ENCODE measurements around the gene POC1A.
"Not testable (repeated sequence)": the region's sequence is repeated elsewhere in the genome, so short reads cannot be mapped to it uniquely, and the experiment has no call there.

The POC1A gene

DNA sequence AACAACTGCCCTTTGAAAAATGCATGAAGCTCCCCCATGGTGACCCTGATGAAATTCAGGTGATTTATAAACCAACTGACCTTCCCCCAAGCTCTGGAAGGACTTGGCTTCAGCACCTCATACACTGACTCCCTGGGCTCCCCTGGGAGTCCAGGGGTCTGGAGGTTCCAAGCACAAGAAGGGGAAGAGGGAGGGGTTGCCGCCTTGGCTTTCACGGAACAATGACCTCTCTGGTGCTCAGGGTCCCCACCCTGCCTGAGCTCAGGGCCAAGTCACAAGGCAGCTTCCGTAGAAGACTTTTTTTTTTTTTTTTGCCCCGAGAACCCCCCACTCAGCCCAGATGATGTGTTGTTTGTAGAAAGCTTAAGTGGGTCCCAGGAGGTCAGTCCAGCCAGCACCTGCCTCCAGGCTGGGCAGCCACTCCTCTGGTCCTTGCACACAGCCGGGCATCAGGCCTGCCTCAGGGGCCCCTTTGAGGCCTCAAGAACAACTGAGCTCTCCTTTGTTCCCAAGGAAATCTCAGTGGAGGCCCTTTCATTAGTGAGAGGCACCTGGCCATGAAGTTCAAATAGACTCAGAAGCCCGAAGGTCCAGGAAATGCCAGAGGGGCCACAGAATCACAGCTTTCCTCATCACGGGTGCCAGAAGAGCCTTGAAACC lies 29.7 kb upstream of the POC1A start:
- no peak for ATAC-seq

DNA sequence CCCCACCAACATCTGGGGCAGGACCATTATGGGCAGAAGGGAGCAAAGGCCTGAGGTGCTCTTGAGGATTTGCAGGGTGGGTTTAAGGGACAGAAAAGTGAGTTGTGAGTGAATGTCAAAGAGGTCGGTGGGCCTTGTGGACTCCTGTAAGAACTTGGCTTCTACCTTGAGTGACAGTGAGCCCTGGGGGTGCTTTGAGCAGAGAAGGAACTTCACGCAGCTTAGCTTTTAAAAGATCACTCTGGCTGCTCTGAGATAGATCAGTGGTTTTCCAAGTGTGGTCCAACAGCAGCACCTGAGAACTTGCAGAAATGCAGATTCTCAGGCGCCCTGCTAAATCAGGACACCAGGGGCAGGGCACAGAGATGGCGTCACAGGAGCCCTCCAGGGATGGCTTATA lies 28.5 kb upstream of the POC1A start:
- no peak for ATAC-seq

DNA sequence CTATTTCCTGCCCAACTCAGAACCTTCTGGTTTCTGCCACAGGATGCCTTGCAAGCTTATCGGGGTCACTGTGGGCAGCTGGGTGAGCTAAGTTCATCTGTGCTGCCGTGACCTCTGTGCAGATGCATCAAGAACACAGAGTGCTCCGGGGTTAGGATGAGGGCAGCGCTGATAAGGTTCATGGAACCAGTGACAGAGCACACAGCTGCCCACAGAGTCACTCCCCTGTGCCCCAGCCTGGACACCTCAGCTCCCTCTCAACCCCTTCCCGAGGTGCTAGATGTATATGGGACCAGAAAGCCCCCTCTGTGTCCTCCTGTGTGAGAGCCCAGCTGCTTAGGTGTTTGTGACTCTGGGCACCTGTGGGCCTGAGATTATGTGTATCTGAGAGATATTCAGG lies 28.0 kb upstream of the POC1A start:
- ATAC-seq = no peak

GRCh38 chr3:52181543-52181942 lies 27.3 kb upstream of the POC1A start:
- no peak for ATAC-seq

DNA sequence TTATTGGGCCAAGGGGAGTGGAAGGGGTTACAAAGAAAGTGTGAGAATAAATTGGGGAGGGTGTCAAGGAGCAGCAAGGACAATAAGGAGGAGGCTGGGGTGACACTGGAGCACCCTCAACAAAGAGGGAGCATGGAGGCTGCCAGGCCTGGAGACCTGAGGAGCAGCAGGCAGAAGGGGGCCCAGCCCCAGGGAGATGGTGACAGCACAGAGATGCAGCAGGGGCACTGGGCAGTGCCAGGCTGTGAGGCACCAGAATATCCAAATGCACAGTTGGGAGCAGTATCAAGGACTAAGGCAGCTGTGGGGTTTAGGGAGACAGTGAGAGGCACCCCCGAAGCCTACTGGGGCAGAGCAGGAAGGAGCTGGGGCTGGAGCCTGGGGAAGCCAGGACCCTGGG lies 24.3 kb upstream of the POC1A start:
- ATAC-seq = no peak

GRCh38 chr3:52178126-52178525 lies 23.9 kb upstream of the POC1A start:
- ATAC-seq = not testable (repeated sequence)

DNA sequence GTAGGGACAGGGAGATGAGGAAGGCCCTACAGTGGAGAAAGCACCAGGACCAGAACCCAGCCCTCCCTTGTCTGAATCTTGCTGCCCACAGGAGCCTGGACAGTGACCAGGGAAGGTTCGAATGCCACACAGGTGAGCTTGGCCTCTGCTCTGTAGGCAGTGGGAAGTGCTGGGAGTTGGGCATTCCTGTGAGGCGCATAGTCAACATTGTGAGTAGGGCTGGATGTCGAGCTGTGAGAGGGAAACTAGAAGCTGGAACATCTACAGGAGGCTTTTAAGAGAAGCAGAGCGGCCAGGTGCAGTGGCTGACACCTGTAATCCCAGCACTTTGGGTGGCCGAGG lies 23.4 kb upstream of the POC1A start:
- no peak for ATAC-seq

GRCh38 chr3:52176951-52177700 lies 22.9 kb upstream of the POC1A start:
- ATAC-seq = no peak

DNA sequence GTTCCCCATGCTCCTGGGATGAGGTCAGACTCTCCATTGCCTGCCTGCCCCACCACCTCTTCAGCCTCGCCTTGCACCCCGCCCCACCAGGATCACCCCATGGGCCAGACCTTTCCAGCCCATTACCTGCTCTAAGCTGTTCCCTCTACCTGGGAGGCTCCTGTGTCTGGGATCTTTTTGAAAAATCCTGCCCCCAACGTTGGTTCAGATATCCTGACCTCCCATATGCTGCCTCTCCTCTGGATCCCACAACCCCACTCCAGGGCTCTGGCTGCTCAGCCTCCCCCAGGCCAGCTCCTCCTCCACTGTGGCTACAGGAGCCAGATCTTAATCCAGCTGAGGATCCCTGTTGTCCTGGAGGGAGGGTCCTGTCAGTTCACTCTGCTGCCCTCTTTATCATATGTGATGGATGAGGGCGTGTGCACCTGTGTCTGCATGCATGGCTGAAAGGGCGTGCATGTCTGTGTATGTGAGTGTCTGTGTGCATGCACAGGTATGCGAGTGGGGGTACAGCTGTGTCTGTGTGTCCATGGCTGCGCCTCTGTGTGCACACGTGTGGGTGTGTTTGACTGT lies 22.0 kb upstream of the POC1A start:
- ATAC-seq = no peak

DNA sequence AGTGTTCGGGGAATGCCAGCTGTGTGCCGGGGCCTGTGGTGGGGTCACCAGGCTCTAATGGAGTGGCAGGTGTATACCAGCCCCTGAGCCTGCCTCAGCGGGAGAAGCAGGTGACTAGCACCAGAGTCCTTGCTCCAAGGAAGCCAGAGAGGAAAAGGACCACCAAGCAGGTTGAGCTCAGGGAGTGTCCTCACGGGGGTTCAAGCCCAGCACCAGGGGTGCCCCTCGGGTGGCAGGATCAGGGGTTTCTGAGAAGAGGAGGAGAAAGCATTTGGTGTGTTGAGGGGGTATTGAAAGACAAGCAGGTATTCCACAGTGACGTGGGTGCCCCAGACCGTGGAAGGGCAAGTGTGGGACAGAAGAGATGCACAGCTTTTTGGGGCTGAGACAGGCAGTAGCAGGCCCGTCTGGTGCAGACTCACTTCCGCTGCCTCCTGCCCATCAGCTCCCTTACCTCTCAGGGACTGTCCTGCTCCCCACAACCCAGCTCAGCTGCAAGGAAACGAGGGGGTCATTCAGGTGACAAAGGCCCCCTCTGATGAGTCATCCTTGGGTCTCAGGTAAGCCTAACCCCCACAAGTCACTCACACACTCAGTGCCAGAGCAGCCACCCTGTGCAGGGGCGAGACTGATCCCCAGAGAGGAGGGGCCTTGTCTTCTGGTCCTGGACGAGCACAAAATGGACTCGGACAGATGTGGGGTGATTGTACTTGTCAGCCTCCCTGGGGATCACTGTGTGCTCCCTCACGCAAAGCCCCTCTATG lies 21.4 kb upstream of the POC1A start:
- no peak for ATAC-seq

DNA sequence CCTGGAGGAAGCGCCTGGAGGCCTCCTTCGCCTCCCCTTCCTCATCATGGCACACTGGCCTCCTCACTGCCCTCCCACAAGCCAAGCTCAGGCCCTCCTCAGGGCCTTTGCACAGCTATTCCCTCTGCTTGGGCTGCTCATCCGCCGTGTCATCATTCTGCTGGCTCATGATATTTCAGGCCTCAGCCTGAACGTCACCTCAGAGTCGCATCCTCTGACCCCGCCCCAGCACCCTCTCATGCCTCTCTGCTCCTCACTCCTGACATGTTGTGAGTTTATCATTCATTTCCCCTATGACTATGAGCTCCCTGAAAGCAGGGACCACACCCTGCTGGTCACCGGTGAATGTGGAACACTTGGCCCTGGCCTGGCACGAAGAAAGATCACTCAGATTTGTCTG lies 20.7 kb upstream of the POC1A start:
- no peak for ATAC-seq

GRCh38 chr3:52173101-52173500 lies 18.9 kb upstream of the POC1A start:
- no peak for ATAC-seq

GRCh38 chr3:52172262-52172757 lies 18.1 kb upstream of the POC1A start:
- no peak for ATAC-seq

DNA sequence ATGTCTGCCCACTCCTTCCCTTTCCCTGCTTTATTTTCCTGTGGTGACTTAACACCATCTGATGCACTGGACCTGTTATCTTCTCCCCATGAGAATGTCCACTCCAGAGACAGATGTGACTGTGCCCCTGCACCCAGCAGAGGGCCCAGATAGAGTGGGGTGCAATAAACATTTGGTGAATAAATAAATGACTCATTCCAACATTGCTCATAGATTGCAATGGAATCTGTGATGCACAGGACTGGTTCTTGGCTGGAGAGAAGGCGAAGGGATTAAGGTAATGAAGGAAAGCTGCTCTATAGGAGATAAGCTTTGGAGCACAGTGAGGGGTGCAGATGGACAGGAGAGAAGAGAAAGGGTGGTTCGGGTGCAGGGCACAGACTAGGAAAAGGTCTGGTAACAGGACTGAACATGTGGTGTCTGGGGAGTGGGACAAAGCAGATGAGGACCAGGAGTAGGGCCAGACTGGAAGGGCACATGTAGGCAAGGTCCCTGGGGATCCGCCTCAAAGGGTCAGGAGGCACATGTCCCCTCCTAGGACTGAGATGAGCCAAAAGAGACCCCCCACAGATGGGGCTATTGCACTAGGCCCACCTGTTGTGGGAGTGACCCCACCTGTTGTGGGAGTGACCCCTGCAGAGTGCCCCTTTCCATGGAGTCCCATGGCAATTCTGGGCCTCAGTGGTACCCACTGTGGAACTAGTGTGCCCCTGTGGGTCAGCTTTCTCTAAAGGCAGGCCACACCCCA lies 17.5 kb upstream of the POC1A start:
- peak in 1 of 2 donors; percentile 30 for ATAC-seq

GRCh38 chr3:52170217-52170616 lies 16.0 kb upstream of the POC1A start:
- ATAC-seq = not testable (repeated sequence)

GRCh38 chr3:52167240-52167639 lies 13.0 kb upstream of the POC1A start:
- ATAC-seq = no peak

DNA sequence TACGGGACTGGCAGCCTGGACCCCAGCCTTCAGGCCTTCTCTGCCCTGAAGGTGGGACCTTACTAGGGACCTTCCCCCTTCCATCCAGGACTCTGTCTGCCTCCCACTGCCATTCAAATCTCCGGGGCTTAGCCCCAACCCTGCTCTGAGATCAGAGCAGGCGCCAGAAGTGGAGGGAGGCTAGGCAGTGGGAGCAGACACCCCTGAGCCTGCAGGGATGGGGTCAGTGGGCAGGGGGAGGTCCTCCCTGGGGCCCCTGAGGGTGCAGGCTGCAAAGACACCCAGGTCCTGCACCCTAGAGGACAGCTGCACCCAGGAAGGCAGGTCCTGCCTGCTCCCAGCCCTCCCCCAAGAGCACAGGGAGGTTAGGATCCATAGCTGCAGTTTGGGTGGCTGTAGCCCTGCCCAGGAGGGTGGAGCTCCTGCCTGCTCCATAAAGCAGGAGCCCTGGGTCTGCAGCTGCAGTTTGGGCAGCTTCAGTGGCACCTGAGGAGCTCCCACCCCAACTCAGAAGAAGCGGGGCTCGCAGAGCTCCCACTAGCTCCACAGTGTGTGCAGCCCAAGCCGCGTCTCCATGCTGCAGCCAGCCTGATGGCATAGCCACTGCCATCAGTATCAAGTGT lies 8.1 kb upstream of the POC1A start:
- no peak for ATAC-seq

DNA sequence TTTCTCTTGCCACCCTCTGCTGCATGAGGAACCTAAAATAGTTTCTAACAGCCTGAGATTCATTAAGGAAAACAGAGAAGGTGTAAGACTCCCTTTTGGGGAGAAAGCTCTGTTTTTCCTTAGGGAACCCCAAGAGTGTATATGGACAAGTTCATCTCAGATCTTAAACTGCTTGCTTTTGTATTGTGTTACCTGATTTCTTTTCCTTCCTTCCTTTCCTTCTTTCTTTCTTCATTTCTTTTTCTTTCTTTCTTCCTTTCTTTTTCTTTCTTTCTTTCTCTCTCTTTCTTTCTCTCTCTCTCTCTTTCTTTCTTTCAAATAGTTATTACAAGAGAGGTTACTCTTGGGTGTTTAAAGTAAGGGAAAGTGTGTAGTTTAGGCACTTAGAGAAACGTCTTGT lies 5.3 kb upstream of the POC1A start:
- no peak for ATAC-seq

DNA sequence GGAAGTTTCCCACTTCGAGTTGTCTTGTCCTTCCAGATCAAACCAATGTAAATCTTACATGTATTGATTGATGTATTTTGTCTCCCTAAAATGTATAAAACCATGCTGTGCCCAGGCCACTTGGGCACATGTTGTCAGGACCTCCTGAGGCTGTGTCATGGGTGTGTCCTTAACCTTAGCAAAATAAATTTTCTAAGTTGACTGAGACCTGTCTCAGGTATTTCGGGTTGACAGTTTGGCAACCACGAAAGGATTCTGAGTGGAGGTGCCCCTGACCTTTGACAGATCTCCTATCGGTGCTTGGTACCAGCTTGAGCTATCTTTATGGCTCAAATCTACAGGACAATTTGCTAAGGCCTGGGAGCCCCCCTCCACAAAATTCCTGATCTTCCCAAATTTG lies 1.7 kb upstream of the POC1A start:
- no peak for ATAC-seq

- ATAC-seq = no peak
Observed at GRCh38 chr3:52153389-52154096, 680 bp downstream of the POC1A start.

DNA sequence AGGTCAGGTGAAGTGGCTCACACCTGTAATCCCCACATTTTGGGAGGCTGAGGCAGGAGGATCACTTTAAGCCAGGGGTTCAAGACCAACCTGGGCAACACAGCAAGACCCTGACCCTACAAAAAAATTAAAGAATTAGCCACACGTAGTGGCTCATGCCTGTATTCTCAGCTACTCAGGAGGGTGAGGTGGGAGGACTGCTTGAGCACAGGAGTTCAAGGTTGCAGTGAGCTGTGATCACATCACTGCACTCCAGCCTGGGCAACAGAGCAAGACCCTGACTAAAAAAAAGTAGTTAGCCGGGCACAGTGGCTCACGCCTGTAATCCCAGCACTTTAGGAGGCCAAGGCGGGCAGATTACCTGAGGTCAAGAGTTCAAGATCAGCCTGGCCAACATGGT lies 2.2 kb downstream of the POC1A start:
- ATAC-seq = not testable (repeated sequence)

GRCh38 chr3:52150860-52151259 lies 3.4 kb downstream of the POC1A start:
- no peak for ATAC-seq

Data from activated CD4-positive, CD25-positive, alpha-beta regulatory T cell treated with anti-CD3 and anti-CD28 coated beads, Interleukin-2, amount 50 U/mL, for 24 hours (primary cell).